ENCODE data around the gene ATP6V0A1. TPM values are rescaled to one million over a fixed set of nuclear protein-coding genes. Genes with fewer than 3 reads are reported as not detected.
A peak's percentile ranks its signal among the peaks of the same experiment; 100 is the strongest.

The ATP6V0A1 gene
- total RNA-seq, 4 donors from 2014 or later = 81.6 to 126 (median 96.6) TPM

DNA sequence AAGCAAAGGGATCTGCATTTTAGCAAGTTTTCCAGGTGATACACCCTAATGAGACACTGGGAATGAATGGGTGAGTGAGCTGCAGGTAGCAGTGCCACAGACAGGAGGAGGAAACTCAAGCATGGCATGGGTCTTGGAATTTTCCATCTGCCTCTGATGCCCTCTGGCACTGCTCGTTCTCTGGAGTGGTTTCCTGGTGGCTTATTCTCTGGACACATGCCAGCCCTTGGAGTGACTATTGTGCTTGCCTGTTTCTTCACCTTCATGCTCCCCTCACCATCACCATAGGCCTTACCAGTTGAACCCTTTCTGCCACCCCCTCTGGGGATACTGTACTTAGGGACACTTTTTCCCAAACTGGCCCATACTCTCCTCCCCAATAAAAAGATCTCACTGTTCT lies 104.9 kb downstream of the ATP6V0A1 start:
- H3K4me1 ChIP-seq = peaks cover 0 to 70% (median 40%) of the 10 kb centered on the region in 4 donors
- peak overlapping the region in 2 of 4 donors; percentile 76 to 77 for H3K4me3 ChIP-seq
- no peak for DNase-seq (ENCODE audit: low spot score in 2 of 2)
- 27 to 41% methylated on average over 1 of the region's 1 CpG for WGBS, 2 donors
- H3K27ac ChIP-seq = no peak overlapping the region
- no peaks in the 10 kb centered on the region for H3K27me3 ChIP-seq
- H3K36me3 ChIP-seq = peaks cover 0 to 28% (median 15%) of the 10 kb centered on the region in 3 donors
- H3K9me3 ChIP-seq = no peaks in the 10 kb centered on the region
- TF ChIP-seq POLR2A (IDR thresholded peaks at IDR 0.05) = no peak
- TF ChIP-seq EP300 (IDR thresholded peaks at IDR 0.05) = no peak
- TF ChIP-seq CTCF (IDR thresholded peaks at IDR 0.05) = no peak

GRCh38 chr17:42563950-42564349 lies 105.3 kb downstream of the ATP6V0A1 start:
- TF ChIP-seq EP300 (IDR thresholded peaks at IDR 0.05) (no peak), POLR2A (IDR thresholded peaks at IDR 0.05) (no peak), CTCF (IDR thresholded peaks at IDR 0.05) (no peak)
- Histone ChIP-seq H3K27me3 (no peaks in the 10 kb centered on the region), H3K36me3 (peaks cover 0 to 32% (median 19%) of the 10 kb centered on the region in 3 donors), H3K9me3 (no peaks in the 10 kb centered on the region), H3K4me1 (peaks cover 0 to 74% (median 40%) of the 10 kb centered on the region in 4 donors), H3K4me3 (no peak overlapping the region), H3K27ac (peak overlapping the region in 1 of 4 donors; percentile 26)
- WGBS, 2 donors = 74 to 81% methylated on average over 9 of the region's 9 CpGs
- no peak for DNase-seq (ENCODE audit: low spot score in 2 of 2)

GRCh38 chr17:42564815-42565522 lies 106.3 kb downstream of the ATP6V0A1 start:
- Histone ChIP-seq H3K27me3 (no peaks in the 10 kb centered on the region), H3K4me1 (peaks cover 0 to 72% (median 40%) of the 10 kb centered on the region in 4 donors), H3K27ac (no peak overlapping the region), H3K9me3 (no peaks in the 10 kb centered on the region), H3K4me3 (no peak overlapping the region), H3K36me3 (peaks cover 0 to 43% (median 27%) of the 10 kb centered on the region in 3 donors)
- 85 to 91% methylated on average over 14 to 15 of the region's 15 CpGs for WGBS, 2 donors
- no peak for TF ChIP-seq CTCF (IDR thresholded peaks at IDR 0.05)
- TF ChIP-seq POLR2A (IDR thresholded peaks at IDR 0.05) = no peak
- no peak for TF ChIP-seq EP300 (IDR thresholded peaks at IDR 0.05)
- DNase-seq (ENCODE audit: low spot score in 2 of 2) = no peak

GRCh38 chr17:42565523-42566214 lies 107.0 kb downstream of the ATP6V0A1 start:
- H3K27ac ChIP-seq = peak overlapping the region in 3 of 4 donors; percentile 93 to 96 (median 96)

More at GRCh38 chr17:42565523-42566214, 107.0 kb downstream of the ATP6V0A1 start:
- 87 to 90% methylated on average over 14 to 16 of the region's 16 CpGs for WGBS, 2 donors
- H3K4me3 ChIP-seq = no peak overlapping the region
- H3K4me1 ChIP-seq = peaks cover 0 to 65% (median 40%) of the 10 kb centered on the region in 4 donors
- no peaks in the 10 kb centered on the region for H3K9me3 ChIP-seq
- no peaks in the 10 kb centered on the region for H3K27me3 ChIP-seq
- TF ChIP-seq POLR2A (IDR thresholded peaks at IDR 0.05) (no peak), CTCF (IDR thresholded peaks at IDR 0.05) (no peak), EP300 (IDR thresholded peaks at IDR 0.05) (no peak)
- DNase-seq (ENCODE audit: low spot score in 2 of 2) = no peak
- H3K36me3 ChIP-seq = peaks cover 0 to 50% (median 28%) of the 10 kb centered on the region in 3 donors

All from tibial nerve (tissue), 4 donors.